HepG2 (cell line): ENCODE data around the gene AGAP3. TPM values are rescaled to one million over a fixed set of nuclear protein-coding genes. Genes with fewer than 3 reads are reported as not detected.
A peak's percentile ranks its signal among the peaks of the same experiment; 100 is the strongest.

ENCODE experiments used
- ATAC-seq: fragments of 200-7000 bp; cut with Tn5 transposase; 3 replicates; pipeline ENCODE4 v1.9.1; 2020; ENCODE audit warnings: mild to moderate bottlenecking, moderate library complexity
- BruUV-seq: library from RNA; stranded (reverse); fragments of 400-500 nt; replicated peaks from 2 replicates; lab custom pipeline; 2021; lab: Mats Ljungman, UMichigan
- CTCF ChIA-PET: fragments of 300-600 bp; formaldehyde crosslinking; extraction: SDS; loops from one replicate; lab custom pipeline; 2021; ENCODE audit warnings: low total read pairs, inconsistent platforms, low intra/inter-chr PET ratio; lab: Yijun Ruan, JAX
- POLR2A ChIA-PET: fragments of 350-600 bp; sonication (Branson Sonifier 250); formaldehyde crosslinking; loops from one replicate; lab custom pipeline; 2020; ENCODE audit warnings: antibody characterized with exemption, inconsistent platforms; lab: Yijun Ruan, JAX
- DNase-seq: peaks from one replicate; pipeline ENCODE4 v3.0.0-alpha.2; 2015; ENCODE audit warnings: low spot score
- FAIRE-seq: peaks from 3 replicates; lab custom pipeline; 2011; peaks lifted over from hg19 to GRCh38; lab: Jason Lieb, UNC
- H2AFZ ChIP-seq: one replicate; pipeline ENCODE4 v1.6.1; 2011; ENCODE audit warnings: low read length, inconsistent platforms
- H3K27ac ChIP-seq: fragments of 300-600 bp; 3 replicates; pipeline ENCODE4 v1.8.0; 2011; ENCODE audit warnings: mixed run types, mild to moderate bottlenecking, mixed read lengths, low read length, inconsistent platforms; ENCODE audit not compliant: insufficient read depth; ENCODE audit errors: extremely low read length
- H3K27me3 ChIP-seq, 2 experiments: fragments of 200-600 bp in 1 of 2; 2 replicates in 1 of 2; 3 replicates in 1 of 2; pipeline versions ENCODE4 v1.6.0 to v1.8.0; 2011; ENCODE audit warnings: low read length in 2 of 2, mild to moderate bottlenecking in 2 of 2, moderate library complexity in 2 of 2, inconsistent platforms in 1 of 2; ENCODE audit not compliant: insufficient read depth in 2 of 2, control insufficient read depth in 1 of 2
- H3K36me3 ChIP-seq, 2 experiments: fragments of 200-600 bp in 1 of 2; replicated peaks in 1 of 2; 2 replicates in 1 of 2; 3 replicates in 1 of 2; pipeline versions ENCODE4 v1.5.1 to v1.8.0; 2011; ENCODE audit warnings: low read length in 2 of 2, inconsistent platforms in 1 of 2; ENCODE audit not compliant: insufficient read depth in 2 of 2, control insufficient read depth in 1 of 2
- H3K4me1 ChIP-seq: 2 replicates; pipeline ENCODE4 v1.5.1; 2012; ENCODE audit warnings: low read length, inconsistent platforms; ENCODE audit not compliant: insufficient read depth
- H3K4me2 ChIP-seq: 2 replicates; pipeline ENCODE4 v1.6.0; 2011; ENCODE audit warnings: low read depth, low read length, inconsistent platforms
- H3K4me3 ChIP-seq, 3 experiments: fragments of 200-600 bp in 1 of 3; sonication (generic), shearing (Covaris generic) in 1 of 3; replicated peaks in 1 of 3; 2 replicates each; pipeline ENCODE4 v1.5.1; 2011 to 2016; ENCODE audit warnings: low read length in 3 of 3, inconsistent platforms in 2 of 3, low read depth in 2 of 3, mild to moderate bottlenecking in 2 of 3, control low read depth in 1 of 3, mixed read lengths in 1 of 3; ENCODE audit not compliant: insufficient read depth in 1 of 3
- H3K79me2 ChIP-seq: one replicate; pipeline ENCODE4 v1.6.1; 2011; ENCODE audit warnings: low read length, inconsistent platforms; ENCODE audit not compliant: insufficient read depth
- H3K9ac ChIP-seq: 2 replicates; pipeline ENCODE4 v1.6.0; 2011; ENCODE audit warnings: mild to moderate bottlenecking, low read depth, low read length, inconsistent platforms; ENCODE audit not compliant: insufficient read depth
- H3K9me3 ChIP-seq: 2 replicates; pipeline ENCODE4 v1.5.1; 2012; ENCODE audit warnings: mild to moderate bottlenecking, low read length
- H4K20me1 ChIP-seq: 2 replicates; pipeline ENCODE4 v1.6.0; 2011; ENCODE audit warnings: inconsistent platforms, mild to moderate bottlenecking, low read length, moderate library complexity; ENCODE audit not compliant: insufficient read depth
- GPN1 ChIP-seq: sonication (generic); formaldehyde crosslinking; IDR thresholded peaks from 2 replicates; pipeline ENCODE4 v1.5.1; 2020; ENCODE audit warnings: missing genetic modification reagents, borderline replicate concordance
- HCFC1 ChIP-seq: fragments of 150-350 bp; IDR thresholded peaks from 2 replicates; pipeline ENCODE4 v1.6.1; 2014; ENCODE audit warnings: low read depth, low read length
- POGZ ChIP-seq: sonication (generic); formaldehyde crosslinking; IDR thresholded peaks from 2 replicates; pipeline ENCODE4 v1.4.0; 2020; ENCODE audit warnings: mild to moderate bottlenecking, missing genetic modification reagents
- REXO4 ChIP-seq: sonication (generic); formaldehyde crosslinking; IDR thresholded peaks from 2 replicates; pipeline ENCODE4 v1.8.0; 2022; ENCODE audit warnings: missing genetic modification reagents, mild to moderate bottlenecking, borderline replicate concordance
- ZBTB33 ChIP-seq: sonication (generic); formaldehyde crosslinking; IDR thresholded peaks from 2 replicates; pipeline ENCODE4 v1.4.0; 2020; ENCODE audit warnings: missing genetic modification reagents
- ZMAT3 ChIP-seq: sonication (generic); formaldehyde crosslinking; conservative IDR thresholded peaks from 2 replicates; pipeline ENCODE4 v1.7.0; 2021; ENCODE audit warnings: missing genetic modification reagents
- ZNF317 ChIP-seq: sonication (generic); formaldehyde crosslinking; IDR thresholded peaks from 2 replicates; pipeline ENCODE4 v1.5.0; 2020; ENCODE audit warnings: mild to moderate bottlenecking, missing genetic modification reagents
- ZNF501 ChIP-seq: sonication (generic); formaldehyde crosslinking; IDR thresholded peaks from 2 replicates; pipeline ENCODE4 v1.5.1; 2020; ENCODE audit warnings: mild to moderate bottlenecking, moderate library complexity, missing genetic modification reagents
- WGBS: methylation state at CpG from one replicate; pipeline ENCODE4 v1.1.6; 2017; ENCODE audit warnings: low lambda C conversion rate; 5-methylcytosine and 5-hydroxymethylcytosine counted together
- in situ Hi-C: cut with HindIII; loops from 2 replicates; pipeline ENCODE4 v1.10.0; 2017; ENCODE audit warnings: low pct_unique_long_range_greater_than_20kb; ENCODE audit not compliant: extremely low pct_ligation_motif_present
- intact Hi-C: fragments of 100-400 bp; cut with micrococcal nuclease; formaldehyde crosslinking; loops from one replicate; pipeline ENCODE4 v1.10.0; 2022; ENCODE audit not compliant: unreplicated experiment
- polyA plus RNA-seq, 8 experiments: library from polyadenylated mRNA; depleted of rRNA in 3 of 8; stranded (reverse) in 7 of 8; unstranded in 1 of 8; fragments of >200 nt; fragmentation: Illumina TruSeq in 4 of 8; extraction: Trizol in 4 of 8; gene quantifications; 2 replicates each; pipeline versions ENCODE4 v1.2.1 to v1.2.3, GENCODE V29; 2011 to 2016; ENCODE audit warnings: low read depth in 4 of 8, missing spikeins in 1 of 8, mixed read lengths in 1 of 8; ENCODE audit not compliant: insufficient read depth in 1 of 8
- total RNA-seq, 5 experiments: library from RNA; depleted of rRNA; stranded (reverse); fragments of >200 nt; fragmentation: Illumina TruSeq; extraction: Trizol; gene quantifications; 2 replicates each; pipeline ENCODE4 v1.2.3, GENCODE V29; 2016; ENCODE audit warnings: low read depth in 1 of 5
- TF ChIP-seq, protein P1 (sequence below): sonication (generic); formaldehyde crosslinking; IDR thresholded peaks from 2 replicates; pipeline ENCODE4 v1.8.0; 2022; ENCODE audit warnings: missing genetic modification reagents, mild to moderate bottlenecking, borderline replicate concordance

AGAP3 gene
- total and polyA plus RNA-seq, 2 of the 13 experiments (the other 11 are each of a cell fraction or from before 2014, with no cell fraction given), result 31.3 to 61.4 TPM

DNA sequence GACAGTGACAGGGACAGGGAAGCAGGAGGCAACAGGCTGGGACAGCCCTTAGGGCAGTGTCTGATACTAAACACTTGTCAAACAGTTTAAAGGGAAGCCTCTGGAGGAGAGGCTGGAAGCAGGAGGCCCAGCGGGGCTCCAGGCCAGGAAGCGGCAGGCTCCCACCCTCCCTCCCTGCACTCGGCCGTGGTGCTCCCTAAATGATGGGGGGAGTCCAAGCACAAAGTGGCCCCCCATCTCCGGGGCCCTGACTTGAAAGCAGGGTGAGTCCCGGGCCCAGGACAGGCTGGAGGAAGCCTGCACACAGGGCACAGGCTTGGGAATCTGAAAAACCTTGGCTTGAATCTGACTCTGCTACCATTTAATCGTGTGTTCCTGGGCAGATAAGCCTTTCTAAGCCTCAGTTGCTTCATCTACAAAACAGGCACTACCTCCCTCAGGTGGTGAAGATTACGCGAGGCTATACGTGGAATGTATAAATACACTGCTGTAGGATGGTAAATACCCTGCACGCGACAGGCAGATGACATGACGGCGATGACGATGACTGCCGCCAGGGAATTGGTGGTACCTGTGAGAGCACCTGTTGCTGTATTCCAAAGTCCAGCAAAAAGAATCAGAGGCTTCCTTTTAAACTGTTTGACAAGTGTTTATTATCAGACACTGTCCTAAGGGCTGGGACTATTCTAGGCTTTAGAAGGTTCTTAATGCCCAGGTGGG is 47.2 kb downstream of the AGAP3 start:
- POLR2A ChIA-PET, result no interaction called here
- in situ Hi-C loops (no loop called here), intact Hi-C loops (loop anchor here (10.0 kb wide), 1 partner anchor 171 kb away; no protein-coding TSS in a partner anchor)
- 94% methylated on average over 16 of the region's 16 CpGs for WGBS
- Histone ChIP-seq H3K4me3 (no peak overlapping the region), H3K4me2 (no peak overlapping the region), H3K9ac (no peak overlapping the region), H3K79me2 (no peaks in the 10 kb centered on the region), H3K4me1 (no peaks in the 10 kb centered on the region), H3K9me3 (no peaks in the 10 kb centered on the region), H2AFZ (no peak overlapping the region), H3K27ac (no peak overlapping the region), H3K36me3 (peaks cover 21 to 77% of the 10 kb centered on the region in 2 experiments), H4K20me1 (no peaks in the 10 kb centered on the region), H3K27me3 (no peaks in the 10 kb centered on the region)
- TF ChIP-seq ZBTB33 (CRISPR knock-in tag) (peak; percentile 86), HCFC1 (no peak), ZMAT3 (CRISPR knock-in tag) (no peak), ZNF501 (CRISPR knock-in tag) (no peak), POGZ (CRISPR knock-in tag) (no peak), REXO4 (CRISPR knock-in tag) (no peak), ZNF317 (peak; percentile 96), GPN1 (CRISPR knock-in tag) (no peak)
- TF ChIP-seq, protein P1, sequence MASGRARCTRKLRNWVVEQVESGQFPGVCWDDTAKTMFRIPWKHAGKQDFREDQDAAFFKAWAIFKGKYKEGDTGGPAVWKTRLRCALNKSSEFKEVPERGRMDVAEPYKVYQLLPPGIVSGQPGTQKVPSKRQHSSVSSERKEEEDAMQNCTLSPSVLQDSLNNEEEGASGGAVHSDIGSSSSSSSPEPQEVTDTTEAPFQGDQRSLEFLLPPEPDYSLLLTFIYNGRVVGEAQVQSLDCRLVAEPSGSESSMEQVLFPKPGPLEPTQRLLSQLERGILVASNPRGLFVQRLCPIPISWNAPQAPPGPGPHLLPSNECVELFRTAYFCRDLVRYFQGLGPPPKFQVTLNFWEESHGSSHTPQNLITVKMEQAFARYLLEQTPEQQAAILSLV, result no peak
- BruUV-seq, result no TSS peak
- no peak for ATAC-seq
- DNase-seq, result no peak
- CTCF ChIA-PET, result no interaction called here
- no peak for FAIRE-seq
